ENCODE measurements around the gene KLHL17.

- no peak for TF ChIP-seq CTCF (IDR thresholded peaks at IDR 0.05 in 8 of 11, conservative IDR thresholded peaks at IDR 0.05 in 3 of 11)
- peak in 1 of 3 donors; percentile 14 for TF ChIP-seq POLR2AphosphoS5 (IDR thresholded peaks at IDR 0.05)
- TF ChIP-seq POLR2A (IDR thresholded peaks at IDR 0.05) = no peak
Measured at GRCh38 chr1:954927-955326, 5.5 kb upstream of the KLHL17 start.

All from spleen (tissue), 7 donors.